ENCODE measurements around the gene ARHGAP20.
"Not testable (repeated sequence)": the region's sequence is repeated elsewhere in the genome, so short reads cannot be mapped to it uniquely, and the experiment has no call there.

GRCh38 chr11:110619366-110619765 lies 92.9 kb downstream of the ARHGAP20 start:
- not testable (repeated sequence) for TF ChIP-seq POLR2A, POLR2AphosphoS5 (IDR thresholded peaks at IDR 0.05; ENCODE audit: low read depth, low read length)
